GM12801 (cell line): ENCODE data around the gene EPYC.

Experiments
- CTCF ChIP-seq: IDR thresholded peaks from one replicate; pipeline ENCODE4 v1.5.1; 2011; ENCODE audit warnings: control low read depth; ENCODE audit not compliant: insufficient read length; ENCODE audit errors: extremely low read depth

The EPYC gene

DNA sequence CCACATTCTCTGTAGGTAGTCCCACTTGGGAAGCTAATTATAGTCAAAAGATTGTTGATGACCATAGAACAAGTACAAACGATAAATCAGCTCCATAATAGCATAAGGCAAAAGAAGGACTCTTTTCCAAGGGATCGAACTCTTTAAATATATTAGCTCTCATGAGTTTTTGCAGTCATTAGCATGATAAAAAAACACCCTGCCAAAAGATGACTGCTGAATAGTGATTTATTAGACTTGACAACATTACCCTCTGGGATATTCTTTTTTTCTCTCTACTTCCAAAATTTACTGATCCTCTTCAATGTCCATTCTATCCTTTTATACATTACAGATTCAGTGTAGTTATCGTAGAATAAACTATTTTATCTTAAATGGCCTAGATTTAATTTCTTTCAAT lies 14.2 kb downstream of the EPYC start:
- no peak for TF ChIP-seq CTCF

- TF ChIP-seq CTCF, result no peak
These were observed 15.1 kb downstream of the EPYC start for GRCh38 chr12:90989686-90990111.

- no peak for TF ChIP-seq CTCF
These were observed 17.3 kb downstream of the EPYC start for GRCh38 chr12:90987520-90987919.

GRCh38 chr12:90987101-90987500 lies 17.7 kb downstream of the EPYC start:
- TF ChIP-seq CTCF, result no peak

DNA sequence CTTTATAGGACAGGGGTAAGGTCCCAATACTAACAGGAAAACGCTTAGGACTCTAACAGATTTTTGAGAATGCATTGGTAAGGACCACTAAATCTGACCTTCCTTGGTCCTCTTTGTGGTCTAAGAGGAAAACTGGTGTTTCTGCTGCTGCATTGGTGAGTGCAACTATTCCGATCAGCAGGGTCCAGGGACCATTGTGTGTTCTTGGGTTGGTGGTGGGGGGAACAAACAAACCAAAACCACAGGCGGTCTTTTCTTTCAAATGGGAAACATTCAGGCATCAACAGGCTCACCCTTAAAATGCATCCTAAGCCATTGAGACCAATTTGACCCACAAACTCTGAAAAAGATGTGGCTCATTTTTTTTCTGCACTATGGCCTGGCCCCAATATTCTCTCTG lies 20.7 kb downstream of the EPYC start:
- TF ChIP-seq CTCF, result no peak

GRCh38 chr12:90982170-90982569 lies 22.6 kb downstream of the EPYC start:
- TF ChIP-seq CTCF, result no peak

DNA sequence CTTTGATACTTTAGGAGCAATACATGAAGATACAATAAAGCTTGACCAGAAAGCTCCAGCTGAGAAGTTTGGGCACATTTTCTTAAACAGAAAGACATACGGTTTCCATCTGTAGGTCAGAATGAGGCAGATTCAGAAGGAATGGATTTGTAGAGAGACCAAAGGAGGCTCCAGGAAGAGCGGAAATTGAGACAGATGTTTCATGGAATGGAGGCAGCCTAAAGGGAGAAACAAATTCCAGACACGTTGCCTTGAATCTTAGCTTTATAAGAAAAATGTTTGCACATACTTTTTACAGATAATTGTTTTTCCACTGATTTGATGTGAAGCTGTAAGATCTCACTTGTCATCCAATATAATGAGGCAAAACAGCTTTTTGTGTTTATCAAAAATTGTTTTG lies 24.8 kb downstream of the EPYC start:
- TF ChIP-seq CTCF, result no peak

DNA sequence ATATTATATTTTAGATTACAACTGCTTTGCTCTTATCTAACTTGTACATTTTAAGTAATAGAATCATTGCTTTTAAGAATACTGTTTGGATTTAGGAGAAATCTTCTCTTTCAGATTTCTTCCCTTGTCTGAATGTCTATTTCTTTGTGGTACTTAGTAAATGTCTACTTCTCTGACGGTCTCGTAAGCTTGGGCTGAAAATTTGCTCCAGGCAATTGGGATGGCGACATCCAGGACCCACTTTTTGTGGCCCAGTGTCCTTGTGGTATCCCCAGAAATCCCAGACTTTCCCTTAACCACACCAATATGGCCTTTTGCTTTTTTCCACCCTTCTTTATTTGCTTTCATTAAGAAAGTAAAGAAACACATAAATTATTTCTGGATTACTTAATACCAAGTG lies 25.8 kb downstream of the EPYC start:
- TF ChIP-seq CTCF, result no peak
